Iris pigment epithelial cell (primary cell): ENCODE data around the gene MLPH.

ENCODE experiments used
- DNase-seq: peaks from one replicate; pipeline ENCODE4 v3.0.0-alpha.2; 2011; ENCODE audit warnings: low read depth

The MLPH gene

DNA sequence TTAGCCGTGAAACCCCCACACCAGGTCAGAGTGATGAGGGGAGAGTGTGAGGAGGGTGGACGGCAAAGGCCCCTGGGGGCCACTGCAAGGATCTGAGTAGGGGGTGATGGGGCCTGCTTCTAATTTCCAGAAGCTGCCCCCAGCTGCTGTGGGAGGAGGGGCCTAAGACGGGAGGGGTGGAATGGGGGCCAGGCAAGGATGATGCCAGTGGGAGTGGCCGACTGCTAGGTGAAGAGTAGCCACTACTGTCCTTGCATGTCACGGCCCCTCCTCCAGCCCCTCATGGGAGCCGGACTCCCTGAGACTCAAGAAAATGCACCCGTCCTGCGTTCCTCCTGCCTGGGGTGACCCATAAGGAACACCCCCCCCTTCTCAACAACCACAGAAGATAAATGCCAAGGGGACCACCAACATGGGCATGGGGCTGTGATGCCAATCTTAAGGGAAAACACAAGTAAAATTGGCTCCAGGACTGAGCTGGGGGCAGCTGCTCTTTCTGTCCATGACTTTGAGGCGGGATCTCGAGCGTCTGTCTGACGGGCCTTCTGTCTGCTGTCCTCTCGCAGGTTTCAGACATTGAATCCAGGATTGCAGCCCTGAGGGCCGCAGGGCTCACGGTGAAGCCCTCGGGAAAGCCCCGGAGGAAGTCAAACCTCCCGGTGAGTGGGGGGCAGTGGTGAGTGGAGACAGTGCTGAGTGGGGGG, 55.1 kb downstream of the MLPH start:
- DNase-seq = no peak

DNA sequence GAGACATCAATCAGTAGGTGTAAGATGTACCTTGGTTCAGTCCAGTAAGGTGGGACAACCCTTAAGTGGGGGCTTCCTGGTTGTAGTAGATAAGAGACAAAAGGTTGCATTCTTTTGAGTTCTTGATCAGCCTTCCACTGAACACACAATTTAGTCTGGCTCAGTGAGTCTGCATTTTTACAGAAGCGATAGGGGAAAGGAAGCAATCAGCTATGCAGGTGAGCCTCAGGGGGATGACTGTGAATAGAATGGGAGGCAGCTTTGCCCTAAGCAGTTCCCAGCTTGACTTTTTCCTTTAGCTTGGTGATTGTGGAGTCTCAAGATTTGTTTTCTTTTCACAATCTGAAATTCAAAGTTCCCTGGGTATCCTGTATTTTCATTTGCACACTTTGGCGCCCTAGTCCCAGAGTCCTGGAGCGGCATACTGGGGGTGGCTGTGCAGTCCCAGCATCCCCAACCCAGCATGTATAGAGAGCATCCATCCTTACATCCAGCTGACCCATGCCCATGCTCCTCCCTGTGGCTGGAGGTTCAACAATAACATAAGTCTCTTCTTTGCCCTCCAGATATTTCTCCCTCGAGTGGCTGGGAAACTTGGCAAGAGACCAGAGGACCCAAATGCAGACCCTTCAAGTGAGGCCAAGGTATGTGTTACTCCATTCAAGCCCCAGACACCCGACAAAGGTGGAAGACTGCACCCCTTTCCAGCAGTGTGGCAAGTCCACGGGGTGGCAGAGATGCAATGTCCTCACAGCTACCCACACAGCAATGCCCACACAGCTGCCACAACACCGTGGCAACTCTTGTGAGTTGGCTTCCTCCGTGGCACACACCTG, 59.2 kb downstream of the MLPH start:
- no peak for DNase-seq

DNA sequence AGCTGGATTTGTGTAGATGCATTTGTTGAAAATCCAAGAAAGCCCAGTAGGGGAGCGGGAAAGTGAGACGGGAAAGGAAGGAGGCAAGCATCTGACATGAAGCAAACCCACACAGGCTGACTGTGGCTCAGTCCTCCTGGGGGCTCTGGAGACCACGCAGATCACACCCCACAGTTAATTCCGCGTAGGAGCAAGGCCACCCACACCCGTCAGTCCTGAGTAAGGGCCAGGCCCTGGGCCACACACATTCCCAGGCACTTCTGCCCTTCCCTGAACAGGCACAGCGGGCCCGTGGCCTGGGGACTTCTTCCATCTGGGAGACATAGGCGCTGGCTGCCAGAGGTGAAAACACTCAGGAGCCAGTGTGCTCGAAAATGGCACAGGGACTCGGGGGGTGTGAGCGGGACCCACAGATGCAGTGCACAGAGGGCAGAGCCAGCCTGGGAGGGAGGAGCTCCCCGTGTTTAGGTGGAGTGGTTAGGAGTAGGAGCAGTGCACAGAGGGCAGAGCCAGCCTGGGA, 59.9 kb downstream of the MLPH start:
- no peak for DNase-seq

DNA sequence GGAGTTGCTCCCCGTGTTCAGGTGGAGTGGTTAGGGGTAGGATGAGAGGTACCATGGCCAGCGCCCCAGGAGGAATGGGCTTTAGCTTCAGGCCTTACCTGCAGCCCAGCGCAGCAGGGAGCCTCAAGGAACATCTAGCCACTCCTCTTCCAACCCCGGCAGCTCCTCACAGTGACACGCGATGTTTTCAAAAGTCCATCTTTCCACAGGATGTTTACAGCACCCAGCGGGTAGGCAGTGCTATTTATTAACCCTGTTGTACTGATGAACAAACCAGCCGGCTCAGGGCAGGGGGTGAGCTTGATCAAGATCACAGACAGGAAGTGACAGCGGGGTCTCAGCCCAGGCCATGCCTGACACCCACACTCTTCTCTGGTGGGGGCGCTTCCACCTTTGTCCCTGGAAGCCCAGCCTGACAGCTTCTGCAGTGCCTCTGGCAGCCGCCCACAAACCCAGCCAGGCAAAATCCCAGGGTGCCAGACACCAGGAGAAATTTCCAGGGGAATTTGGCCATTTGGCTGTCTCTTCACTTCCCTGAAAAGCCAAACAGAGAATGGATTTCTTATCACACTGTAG, 60.9 kb downstream of the MLPH start:
- DNase-seq = no peak

DNA sequence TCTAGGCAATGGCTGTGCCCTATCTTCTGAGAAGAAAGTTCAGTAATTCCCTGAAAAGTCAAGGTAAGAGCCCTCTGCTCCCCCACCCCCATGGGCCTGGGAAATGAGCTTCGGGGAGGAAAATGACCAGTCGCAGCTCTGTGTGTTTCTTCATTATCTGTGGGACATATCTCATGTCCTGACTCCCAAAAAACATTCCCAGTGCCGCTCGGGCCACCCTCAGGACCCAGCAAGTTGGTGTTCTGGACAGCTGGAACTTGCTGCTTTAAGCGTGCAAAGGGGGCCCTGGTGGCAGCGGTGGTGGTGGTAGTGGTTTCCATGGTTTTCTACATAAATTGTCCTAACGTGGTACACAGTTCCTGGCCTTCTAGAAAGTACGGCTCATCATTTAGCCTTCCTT, 62.2 kb downstream of the MLPH start:
- no peak for DNase-seq

DNA sequence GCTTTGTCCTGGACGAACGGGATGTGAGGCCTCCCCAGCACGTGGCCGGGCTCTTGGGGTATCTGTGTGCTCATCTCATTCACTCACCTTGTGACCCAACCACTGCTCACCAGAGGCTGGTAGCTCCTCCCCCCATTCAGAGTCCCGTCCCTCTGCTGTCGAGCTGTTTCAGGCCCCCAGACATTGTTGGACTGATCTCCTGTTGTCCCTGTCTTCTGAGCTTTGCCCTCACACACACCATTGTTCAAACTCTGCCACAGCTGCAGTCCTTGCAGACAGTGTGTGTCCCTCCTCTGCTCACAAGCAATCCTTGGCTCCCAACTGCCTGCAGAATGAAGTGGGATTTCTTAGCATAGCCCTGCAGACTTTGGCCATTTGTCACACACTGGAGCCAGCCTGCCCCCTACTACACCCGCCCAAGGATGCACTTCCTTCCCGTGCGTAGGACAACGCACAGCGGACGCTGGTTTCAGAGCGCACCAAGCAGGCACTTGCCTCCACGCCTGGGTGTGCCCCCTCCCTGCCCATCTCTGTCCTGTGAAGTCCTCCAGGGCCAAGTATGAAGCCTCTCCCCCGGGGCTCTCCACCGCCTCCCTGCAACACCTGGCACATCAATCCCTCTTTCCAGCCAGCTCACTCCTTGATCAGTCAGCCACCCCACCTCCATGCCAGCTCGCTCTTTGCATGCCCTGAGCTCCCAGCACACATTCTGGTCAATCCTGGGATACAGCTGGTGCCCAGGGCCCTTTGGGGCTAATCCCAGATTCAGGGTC, 62.8 kb downstream of the MLPH start:
- DNase-seq = no peak

DNA sequence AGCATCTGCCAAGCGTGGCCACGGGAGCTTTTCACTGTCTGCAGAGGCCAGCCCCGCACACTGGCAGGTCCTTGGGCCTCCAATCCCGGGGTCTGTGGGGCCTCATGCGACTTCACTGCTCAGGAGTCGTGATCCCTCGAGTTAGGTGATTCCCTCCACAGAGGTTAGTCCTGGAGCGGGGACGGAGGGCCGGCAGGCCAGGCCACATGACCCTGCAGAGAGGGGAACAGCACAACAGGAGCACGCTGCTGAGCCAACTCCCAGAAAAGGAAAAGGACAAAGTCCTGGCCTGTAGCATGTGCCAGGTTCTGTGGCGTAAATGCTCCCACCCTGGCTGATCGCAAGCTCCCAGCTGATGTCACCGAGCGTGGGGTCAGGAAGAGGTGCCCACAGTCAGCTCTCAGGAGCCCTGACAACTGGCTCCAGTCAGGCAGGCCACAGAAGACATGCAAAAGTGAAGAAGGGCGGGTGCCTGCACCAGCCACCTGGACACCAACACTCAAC, 64.1 kb downstream of the MLPH start:
- no peak for DNase-seq

DNA sequence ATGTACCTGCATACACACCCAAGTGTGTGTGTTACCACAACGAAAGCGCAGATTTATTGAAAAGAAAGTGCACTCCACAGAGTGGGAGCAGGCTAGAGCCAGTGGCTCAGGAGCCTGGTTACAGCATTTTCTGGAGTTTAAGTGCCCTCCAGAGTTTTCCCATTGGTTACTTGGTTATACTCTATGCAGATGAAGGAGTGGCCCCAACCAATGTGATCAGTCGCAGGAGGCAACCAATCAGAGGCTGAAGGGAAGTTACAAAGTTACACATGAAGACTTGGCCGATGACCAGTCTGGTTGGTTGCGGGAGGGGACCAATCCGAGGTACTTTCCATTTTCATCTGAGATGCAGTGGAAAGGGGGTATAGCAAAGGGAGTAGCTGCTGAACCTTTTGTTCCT, 65.9 kb downstream of the MLPH start:
- no peak for DNase-seq

DNA sequence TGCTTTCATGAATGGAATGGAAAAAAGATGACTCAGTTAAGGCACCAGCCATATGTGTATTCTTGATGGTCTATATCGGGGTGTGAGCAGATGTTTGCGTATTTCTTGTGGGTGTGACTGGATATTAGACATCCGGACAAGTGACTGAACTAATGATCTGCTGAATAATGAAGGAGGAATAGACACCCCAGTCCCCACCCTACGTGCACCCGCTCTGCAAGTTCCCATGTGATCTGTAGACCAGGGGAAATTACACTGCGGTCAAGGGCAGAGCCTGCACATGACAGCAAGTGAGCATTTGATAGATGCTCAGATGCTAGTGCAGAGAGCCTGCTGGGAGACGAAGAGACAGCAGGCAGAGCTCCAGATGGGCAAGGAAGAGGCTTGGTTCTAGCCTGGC, 66.9 kb downstream of the MLPH start:
- no peak for DNase-seq

DNA sequence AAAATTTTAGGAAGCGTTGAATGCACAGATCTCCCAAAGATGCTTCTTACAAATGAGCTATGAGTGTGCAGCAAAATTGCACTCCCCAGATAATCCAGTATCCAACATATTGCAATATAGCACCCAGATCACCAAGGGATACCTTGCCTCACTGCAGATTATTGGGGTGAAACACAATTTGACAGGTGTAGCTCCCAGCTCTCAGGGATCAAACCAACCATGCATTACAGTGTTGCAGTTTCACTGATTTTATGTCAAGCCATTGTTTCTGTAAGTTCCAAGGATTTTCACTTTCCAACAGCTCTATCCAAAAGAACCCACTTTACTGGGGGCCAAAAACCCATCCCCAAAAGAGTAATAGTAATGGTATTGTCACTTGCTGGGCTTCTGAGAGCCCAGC, 68.5 kb downstream of the MLPH start:
- no peak for DNase-seq

DNA sequence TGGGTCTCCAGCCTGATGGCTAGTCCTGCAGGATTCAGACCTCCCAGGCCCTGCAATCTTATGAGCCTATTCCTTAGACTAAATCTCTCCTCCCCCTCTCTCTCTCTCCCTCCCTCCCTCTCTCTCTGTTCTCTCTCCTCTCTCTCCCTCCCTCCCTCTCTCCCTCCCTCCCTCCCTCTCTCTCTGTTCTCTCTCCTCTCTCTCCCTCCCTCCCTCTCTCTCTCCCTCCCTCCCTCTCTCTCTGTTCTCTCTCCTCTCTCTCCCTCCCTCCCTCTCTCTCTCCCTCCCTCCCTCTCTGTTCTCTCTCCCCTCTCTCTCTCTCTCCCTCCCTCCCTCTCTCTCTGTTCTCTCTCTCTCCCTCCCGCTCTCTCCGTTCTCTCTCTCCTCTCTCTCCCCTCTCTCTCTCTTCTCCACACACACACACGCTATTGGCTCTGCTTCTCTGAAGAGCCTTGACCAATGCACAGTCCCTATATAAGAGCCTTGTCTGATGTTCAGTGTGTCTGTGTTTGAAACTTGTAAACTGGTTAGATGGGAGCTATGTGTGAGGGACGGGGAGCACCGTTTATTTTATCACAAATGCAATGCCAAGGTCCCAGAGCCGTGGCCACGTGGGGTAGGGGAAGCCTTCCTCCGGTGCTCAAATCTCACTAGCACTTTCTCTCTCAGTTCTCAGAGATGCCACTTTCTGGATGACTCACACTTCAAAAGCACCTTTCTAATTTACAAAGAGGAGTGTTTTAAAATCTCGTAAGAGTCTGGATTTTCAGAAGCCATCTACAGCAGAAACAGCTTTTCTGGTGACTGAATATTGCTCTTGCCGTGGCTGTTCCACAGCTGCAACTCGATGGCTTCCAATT, 70.0 kb downstream of the MLPH start:
- DNase-seq = no peak

DNA sequence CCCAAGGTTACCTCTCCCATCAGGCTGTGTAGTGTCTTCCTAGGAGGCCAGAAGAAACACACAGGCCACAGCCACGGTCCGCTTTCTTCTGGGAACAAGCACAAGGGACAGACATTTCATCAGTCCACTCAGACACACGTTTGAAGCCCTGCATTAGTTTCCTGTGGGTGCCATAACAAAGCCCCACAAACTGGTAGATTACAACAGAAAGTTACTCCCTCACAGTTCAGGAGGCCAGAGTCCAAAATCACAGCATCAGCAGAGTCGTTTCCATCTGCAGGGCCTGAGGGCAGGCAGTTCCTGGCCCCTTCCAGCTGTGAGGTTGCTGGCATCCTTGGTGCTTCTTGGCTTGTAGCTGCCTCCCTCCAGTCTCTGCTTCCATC, 70.6 kb downstream of the MLPH start:
- DNase-seq = no peak

DNA sequence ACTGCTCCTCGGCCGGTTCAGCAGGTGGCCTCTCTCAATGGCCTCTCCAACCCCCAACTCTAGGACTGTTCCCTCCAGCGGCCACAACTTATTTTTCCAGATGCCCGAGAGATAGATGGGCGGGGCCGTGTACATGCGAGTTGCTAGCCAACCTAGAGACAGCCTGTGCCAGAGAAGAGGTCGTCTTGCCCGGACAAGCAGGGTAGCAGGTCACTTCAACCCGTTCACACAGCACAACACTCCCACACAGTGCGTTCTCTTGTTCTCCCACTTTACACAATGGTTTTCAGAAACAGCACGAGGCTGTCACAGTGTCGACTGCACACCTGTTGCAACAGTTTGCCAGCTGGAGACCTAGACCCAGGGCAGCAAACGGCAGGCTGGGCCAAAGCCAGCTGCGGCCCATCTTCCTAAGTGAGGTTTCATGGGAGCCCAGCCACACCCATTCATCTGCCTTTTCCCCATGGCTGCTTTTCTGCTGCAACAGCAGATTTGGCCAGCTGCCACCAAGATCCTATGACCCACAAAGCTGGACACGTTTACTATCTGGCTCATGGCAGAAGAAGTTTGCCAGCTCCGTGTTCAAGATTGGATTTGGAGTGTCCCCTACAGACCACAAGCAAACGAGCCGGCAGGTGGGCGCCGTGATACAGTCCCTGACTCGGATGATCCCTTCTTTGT, 72.0 kb downstream of the MLPH start:
- DNase-seq = peak; percentile 57

DNA sequence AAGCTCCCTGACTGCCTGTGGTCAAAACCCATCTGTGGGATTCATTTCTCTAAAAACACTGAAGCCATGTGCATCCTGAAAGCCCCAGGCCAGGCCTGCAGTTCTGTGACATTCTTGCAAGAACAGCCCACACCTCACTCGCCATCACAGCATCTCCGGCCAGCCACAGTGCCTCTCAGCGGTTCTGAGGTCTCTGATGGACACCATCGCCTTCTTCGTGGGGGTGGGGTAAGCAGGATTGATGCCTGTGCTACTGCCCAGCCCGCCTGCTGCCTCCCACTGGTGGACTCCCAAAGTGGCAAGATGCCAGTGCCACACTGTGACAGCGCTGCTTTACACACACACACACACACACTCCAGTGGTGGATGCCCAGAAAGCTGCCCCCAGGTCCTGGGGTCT, 74.2 kb downstream of the MLPH start:
- no peak for DNase-seq

DNA sequence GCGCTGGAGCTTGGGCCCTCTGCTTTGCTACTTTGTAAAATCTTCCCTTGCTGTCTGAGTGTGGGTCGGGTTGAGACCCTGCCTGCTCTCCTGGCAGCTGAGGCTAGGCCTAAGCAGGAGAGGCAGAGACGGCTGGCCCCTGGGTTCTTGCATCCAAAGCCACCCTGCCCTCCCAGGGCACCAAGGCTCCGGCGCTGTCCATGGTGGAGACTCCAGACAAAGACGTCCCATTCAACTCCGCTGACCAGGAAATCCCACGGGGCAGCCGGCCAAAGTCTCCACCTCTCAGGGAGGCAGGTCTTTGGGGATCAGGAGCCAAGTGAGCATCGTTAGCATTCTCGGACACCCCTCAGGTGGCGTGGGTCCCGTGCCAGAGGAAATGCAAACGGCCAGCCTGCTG, 76.8 kb downstream of the MLPH start:
- peak; percentile 39 for DNase-seq

DNA sequence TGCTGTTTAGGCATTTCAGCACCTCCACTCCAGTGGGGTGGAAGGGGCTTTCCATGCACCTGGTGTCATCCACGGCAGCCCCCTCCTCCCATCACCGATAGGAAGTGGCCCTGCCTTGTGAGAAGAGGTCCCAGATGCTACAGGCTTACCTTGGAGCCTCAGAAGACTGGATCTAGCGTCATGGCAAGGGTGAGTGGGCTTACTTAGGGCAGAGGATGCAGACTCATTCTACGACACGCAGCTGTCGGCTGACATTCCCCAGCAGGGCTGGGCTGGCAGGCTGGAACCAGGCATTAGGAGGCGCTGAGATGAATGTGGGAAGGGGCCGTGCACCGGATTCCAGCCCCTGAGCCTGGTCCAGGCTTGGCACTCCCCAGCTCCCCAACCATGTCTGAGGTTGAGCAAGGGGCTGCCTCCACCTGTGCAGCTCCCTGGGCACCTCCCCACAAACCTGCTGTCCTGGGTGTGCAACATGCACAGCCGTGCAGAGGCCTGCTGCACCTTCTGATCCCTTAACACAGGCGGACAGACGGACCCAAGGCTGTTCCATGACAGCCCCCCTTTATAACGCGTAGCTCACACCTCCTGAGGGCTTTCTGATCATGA, 77.6 kb downstream of the MLPH start:
- DNase-seq = no peak

DNA sequence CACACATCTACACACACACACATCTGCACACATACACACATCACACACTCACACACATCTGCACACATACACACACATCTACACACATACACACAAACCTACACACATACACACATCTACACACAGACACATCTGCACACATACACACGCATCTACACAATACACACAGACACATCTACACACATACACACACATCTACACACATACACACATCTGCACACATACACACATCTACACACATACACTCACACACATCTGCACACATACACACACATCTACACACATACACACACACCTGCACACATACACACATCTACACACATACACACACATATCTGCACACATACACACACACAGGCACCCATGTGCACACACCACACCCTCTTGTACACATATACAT, 78.9 kb downstream of the MLPH start:
- no peak for DNase-seq

DNA sequence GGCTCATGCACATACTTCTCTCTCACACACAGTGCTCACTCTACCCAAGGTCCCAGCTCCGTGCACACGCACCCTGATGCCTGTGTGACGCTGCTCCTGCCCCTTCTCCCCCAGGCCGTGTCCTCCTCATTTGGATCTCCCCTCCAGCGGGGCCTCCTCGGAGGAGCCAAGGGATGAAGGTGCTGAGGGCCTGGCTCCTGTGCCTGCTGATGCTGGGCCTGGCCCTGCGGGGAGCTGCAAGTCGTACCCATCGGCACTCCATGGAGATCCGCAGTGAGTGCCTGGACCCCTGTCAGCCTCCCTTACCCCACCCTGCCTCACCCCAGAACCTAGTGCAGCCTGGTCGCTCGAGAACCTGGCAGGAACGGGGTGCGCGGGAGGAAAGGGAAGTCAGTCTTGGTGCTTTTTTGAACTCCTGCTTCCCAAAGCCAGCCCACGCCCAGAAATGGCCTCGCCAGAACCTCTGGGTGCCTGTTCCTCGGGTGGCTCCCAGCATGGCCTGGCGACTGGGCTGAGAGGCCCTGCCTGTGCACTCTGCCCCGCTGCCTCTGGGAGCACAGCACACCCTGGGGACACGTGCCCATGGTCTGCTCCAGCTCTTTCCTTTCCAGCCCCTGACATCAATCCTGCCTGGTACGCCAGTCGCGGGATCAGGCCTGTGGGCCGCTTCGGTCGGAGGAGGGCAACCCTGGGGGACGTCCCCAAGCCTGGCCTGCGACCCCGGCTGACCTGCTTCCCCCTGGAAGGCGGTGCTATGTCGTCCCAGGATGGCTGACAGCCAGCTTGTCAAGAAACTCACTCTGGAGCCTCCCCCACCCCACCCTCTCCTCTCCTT, 79.6 kb downstream of the MLPH start, which contains the start of gene PRLH:
Gene PRLH (plus strand): TSS at position 174 of the 835 bp plus-strand sequence. CDS start 0 bp downstream, at position 174.
- DNase-seq = no peak
